GM21619 (cell line): ENCODE results near the gene MGAT1.
"Not testable (repeated sequence)": the region's sequence is repeated elsewhere in the genome, so short reads cannot be mapped to it uniquely, and the experiment has no call there.

ENCODE experiments used
- ATAC-seq: cut with Tn5 transposase; IDR thresholded peaks from one replicate; pipeline ENCODE4 v1.9.1; 2021; ENCODE audit not compliant: unreplicated experiment

MGAT1 gene

GRCh38 chr5:180802325-180803180, at the start of gene MGAT1:
Gene MGAT1 (minus strand): TSS chr5:180802806. CDS start chr5:180792971, 9,835 bp downstream.
- ATAC-seq = peak; percentile 31

GRCh38 chr5:180850434-180851078, 48.0 kb upstream of the MGAT1 start:
- no peak for ATAC-seq

- no peak for ATAC-seq
Measured at GRCh38 chr5:180849827-180850226, 47.2 kb upstream of the MGAT1 start.

- no peak for ATAC-seq
Measured at GRCh38 chr5:180848878-180849277, 46.3 kb upstream of the MGAT1 start.

GRCh38 chr5:180848265-180848664, 45.7 kb upstream of the MGAT1 start:
- no peak for ATAC-seq

- ATAC-seq = no peak
Measured at GRCh38 chr5:180847026-180847425, 44.4 kb upstream of the MGAT1 start.

- no peak for ATAC-seq
Measured at GRCh38 chr5:180844858-180845257, 42.3 kb upstream of the MGAT1 start.

- no peak for ATAC-seq
Measured at GRCh38 chr5:180844432-180844831, 41.8 kb upstream of the MGAT1 start.

- no peak for ATAC-seq
Measured at GRCh38 chr5:180839935-180840334, 37.3 kb upstream of the MGAT1 start.

GRCh38 chr5:180839227-180839626, 36.6 kb upstream of the MGAT1 start:
- no peak for ATAC-seq

GRCh38 chr5:180837478-180837877, 34.9 kb upstream of the MGAT1 start:
- ATAC-seq = no peak

- peak; percentile 43 for ATAC-seq
Measured at GRCh38 chr5:180832638-180833068, 30.0 kb upstream of the MGAT1 start.

GRCh38 chr5:180831139-180832093, 28.8 kb upstream of the MGAT1 start:
- ATAC-seq = peak; percentile 74

- ATAC-seq = peak; percentile 43
Measured at GRCh38 chr5:180830253-180831138, 27.9 kb upstream of the MGAT1 start.

GRCh38 chr5:180829726-180830125, 27.1 kb upstream of the MGAT1 start:
- no peak for ATAC-seq

GRCh38 chr5:180828756-180829531, 26.3 kb upstream of the MGAT1 start:
- ATAC-seq = not testable (repeated sequence)

GRCh38 chr5:180827374-180827773, 24.8 kb upstream of the MGAT1 start:
- ATAC-seq = not testable (repeated sequence)

- no peak for ATAC-seq
Measured at GRCh38 chr5:180825768-180826525, 23.3 kb upstream of the MGAT1 start.
